ENCODE results near the gene ACTN4. TPM values are rescaled to one million over a fixed set of nuclear protein-coding genes. Genes with fewer than 3 reads are reported as not detected.

ACTN4 gene
- total and polyA plus RNA-seq, 2 donors (not counting 1 experiment from before 2014, with no cell fraction given): 127 to 683 TPM

- H3K4me1 ChIP-seq (ENCODE audit: control insufficient read depth, extremely low read depth, insufficient read depth, low read length): peaks cover 55% of the 10 kb centered on the region
- no peak overlapping the region for H2AFZ ChIP-seq (ENCODE audit: low read length)
- no peaks in the 10 kb centered on the region for H4K20me1 ChIP-seq (ENCODE audit: control insufficient read depth, extremely low read depth, insufficient read depth, low read length)
- H3K4me3 ChIP-seq (replicated peaks in 1 of 4; ENCODE audit: control extremely low read depth in 1 of 4, insufficient read depth in 1 of 4, low read depth in 3 of 4, low read length in 4 of 4): no peak overlapping the region
- no peak for DNase-seq (ENCODE audit: low read depth in 2 of 2)
- H3K9ac ChIP-seq (ENCODE audit: insufficient read depth, low read length): no peak overlapping the region
- peak overlapping the region; percentile 51 for H3K4me2 ChIP-seq (ENCODE audit: extremely low read depth, insufficient read depth, low read length)
- no peaks in the 10 kb centered on the region for H3K9me3 ChIP-seq (ENCODE audit: control insufficient read depth, insufficient read depth, low read depth, low read length)
- TF ChIP-seq EZH2 (IDR thresholded peaks at IDR 0.05; ENCODE audit: low read length, missing control alignments) (no peak), CTCF (conservative IDR thresholded peaks at IDR 0.05 in 1 of 2, IDR thresholded peaks at IDR 0.05 in 1 of 2; ENCODE audit: low read depth in 1 of 2, low read length in 2 of 2) (no peak)
- H3K27me3 ChIP-seq (ENCODE audit: control insufficient read depth, insufficient read depth, low read length): no peaks in the 10 kb centered on the region
- H3K36me3 ChIP-seq (ENCODE audit: control insufficient read depth, insufficient read depth, low read length): peaks cover 5% of the 10 kb centered on the region
- H3K27ac ChIP-seq (ENCODE audit: insufficient read depth, low read length): peak overlapping the region; percentile 83
- H3K79me2 ChIP-seq (ENCODE audit: control insufficient read depth, insufficient read depth, low read length): peaks cover 92% of the 10 kb centered on the region
These were observed 16.6 kb downstream of the ACTN4 start for GRCh38 chr19:38663957-38664502.

- Histone ChIP-seq H3K9me3 (ENCODE audit: control insufficient read depth, insufficient read depth, low read depth, low read length) (no peaks in the 10 kb centered on the region), H4K20me1 (ENCODE audit: control insufficient read depth, extremely low read depth, insufficient read depth, low read length) (no peaks in the 10 kb centered on the region), H3K9ac (ENCODE audit: insufficient read depth, low read length) (no peak overlapping the region), H3K79me2 (ENCODE audit: control insufficient read depth, insufficient read depth, low read length) (peaks cover 93% of the 10 kb centered on the region), H3K4me1 (ENCODE audit: control insufficient read depth, extremely low read depth, insufficient read depth, low read length) (peaks cover 54% of the 10 kb centered on the region), H3K4me3 (replicated peaks in 1 of 4; ENCODE audit: control extremely low read depth in 1 of 4, insufficient read depth in 1 of 4, low read depth in 3 of 4, low read length in 4 of 4) (no peak overlapping the region), H3K27ac (ENCODE audit: insufficient read depth, low read length) (peak overlapping the region; percentile 83), H3K4me2 (ENCODE audit: extremely low read depth, insufficient read depth, low read length) (peak overlapping the region; percentile 51), H3K27me3 (ENCODE audit: control insufficient read depth, insufficient read depth, low read length) (no peaks in the 10 kb centered on the region), H2AFZ (ENCODE audit: low read length) (no peak overlapping the region), H3K36me3 (ENCODE audit: control insufficient read depth, insufficient read depth, low read length) (peaks cover 5% of the 10 kb centered on the region)
- DNase-seq (ENCODE audit: low read depth in 2 of 2): no peak
- TF ChIP-seq EZH2 (IDR thresholded peaks at IDR 0.05; ENCODE audit: low read length, missing control alignments) (no peak), CTCF (conservative IDR thresholded peaks at IDR 0.05 in 1 of 2, IDR thresholded peaks at IDR 0.05 in 1 of 2; ENCODE audit: low read depth in 1 of 2, low read length in 2 of 2) (no peak)
These were observed 17.2 kb downstream of the ACTN4 start for GRCh38 chr19:38664503-38665211.

GRCh38 chr19:38665219-38665931 is 17.9 kb downstream of the ACTN4 start:
- Histone ChIP-seq H2AFZ (ENCODE audit: low read length) (no peak overlapping the region), H3K4me2 (ENCODE audit: extremely low read depth, insufficient read depth, low read length) (peak overlapping the region; percentile 46), H3K9me3 (ENCODE audit: control insufficient read depth, insufficient read depth, low read depth, low read length) (no peaks in the 10 kb centered on the region), H3K4me3 (replicated peaks in 1 of 4; ENCODE audit: control extremely low read depth in 1 of 4, insufficient read depth in 1 of 4, low read depth in 3 of 4, low read length in 4 of 4) (no peak overlapping the region), H3K36me3 (ENCODE audit: control insufficient read depth, insufficient read depth, low read length) (peaks cover 5% of the 10 kb centered on the region), H3K4me1 (ENCODE audit: control insufficient read depth, extremely low read depth, insufficient read depth, low read length) (peaks cover 56% of the 10 kb centered on the region), H3K27ac (ENCODE audit: insufficient read depth, low read length) (peak overlapping the region; percentile 83), H3K79me2 (ENCODE audit: control insufficient read depth, insufficient read depth, low read length) (peaks cover 95% of the 10 kb centered on the region), H3K27me3 (ENCODE audit: control insufficient read depth, insufficient read depth, low read length) (no peaks in the 10 kb centered on the region), H4K20me1 (ENCODE audit: control insufficient read depth, extremely low read depth, insufficient read depth, low read length) (no peaks in the 10 kb centered on the region), H3K9ac (ENCODE audit: insufficient read depth, low read length) (no peak overlapping the region)
- TF ChIP-seq EZH2 (IDR thresholded peaks at IDR 0.05; ENCODE audit: low read length, missing control alignments) (no peak), CTCF (conservative IDR thresholded peaks at IDR 0.05 in 1 of 2, IDR thresholded peaks at IDR 0.05 in 1 of 2; ENCODE audit: low read depth in 1 of 2, low read length in 2 of 2) (no peak)
- no peak for DNase-seq (ENCODE audit: low read depth in 2 of 2)

All from fibroblast of lung (primary cell).